Measurements from ENCODE around the gene RYR3. TPM values are rescaled to one million over a fixed set of nuclear protein-coding genes. Genes with fewer than 3 reads are reported as not detected.

RYR3 gene
- total RNA-seq, 1 donor from 2014 or later = 1.5 TPM

DNA sequence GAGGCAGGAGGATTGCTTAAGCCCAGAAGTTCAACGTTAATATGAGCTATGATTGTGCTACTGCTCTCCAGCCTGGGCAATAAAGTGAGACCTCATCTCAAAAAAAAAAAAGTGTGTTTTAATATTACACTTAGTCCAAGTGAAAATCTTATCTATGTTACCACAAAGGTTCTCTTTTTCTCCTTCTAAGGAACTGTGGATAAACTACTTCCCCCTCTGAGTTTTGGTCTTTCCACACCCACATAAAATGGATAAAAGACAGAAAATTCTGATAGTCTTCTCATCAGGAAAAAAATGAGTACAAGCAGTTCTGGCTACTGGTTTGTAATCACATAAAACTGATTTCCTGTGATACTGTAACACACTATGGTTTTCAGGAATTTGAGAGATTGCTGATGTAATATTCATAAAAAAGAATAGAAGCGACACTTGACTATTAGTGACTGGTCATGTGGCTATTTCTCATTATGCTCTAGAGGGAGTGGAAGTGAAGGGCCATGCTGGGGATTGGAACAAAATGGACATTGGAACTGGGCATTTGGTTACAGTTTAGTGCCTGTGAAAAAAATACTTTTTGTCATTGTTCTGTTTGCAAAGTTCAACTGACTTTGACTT lies 68.2 kb downstream of the RYR3 start:
- Histone ChIP-seq H3K27ac (ENCODE audit: low read depth, low read length) (no peak overlapping the region), H3K79me2 (ENCODE audit: insufficient read depth, low read length) (no peaks in the 10 kb centered on the region), H3K9ac (ENCODE audit: low read length) (no peak overlapping the region), H2AFZ (ENCODE audit: low read depth, low read length) (no peak overlapping the region), H4K20me1 (ENCODE audit: insufficient read depth, low read length) (no peaks in the 10 kb centered on the region), H3K4me2 (ENCODE audit: low read length) (no peak overlapping the region), H3K27me3 (ENCODE audit: insufficient read depth, low read length) (no peaks in the 10 kb centered on the region), H3K36me3 (ENCODE audit: insufficient read depth, low read length) (no peaks in the 10 kb centered on the region), H3K9me3 (ENCODE audit: insufficient read depth, low read depth, low read length) (no peaks in the 10 kb centered on the region), H3K4me3 (ENCODE audit: insufficient read depth, low read depth, low read length) (no peak overlapping the region), H3K4me1 (ENCODE audit: insufficient read depth, low read length) (no peaks in the 10 kb centered on the region)
- no peak overlapping the region for H3K4me3 Mint-ChIP-seq (ENCODE audit: unreplicated experiment)
- TF ChIP-seq, protein P1, sequence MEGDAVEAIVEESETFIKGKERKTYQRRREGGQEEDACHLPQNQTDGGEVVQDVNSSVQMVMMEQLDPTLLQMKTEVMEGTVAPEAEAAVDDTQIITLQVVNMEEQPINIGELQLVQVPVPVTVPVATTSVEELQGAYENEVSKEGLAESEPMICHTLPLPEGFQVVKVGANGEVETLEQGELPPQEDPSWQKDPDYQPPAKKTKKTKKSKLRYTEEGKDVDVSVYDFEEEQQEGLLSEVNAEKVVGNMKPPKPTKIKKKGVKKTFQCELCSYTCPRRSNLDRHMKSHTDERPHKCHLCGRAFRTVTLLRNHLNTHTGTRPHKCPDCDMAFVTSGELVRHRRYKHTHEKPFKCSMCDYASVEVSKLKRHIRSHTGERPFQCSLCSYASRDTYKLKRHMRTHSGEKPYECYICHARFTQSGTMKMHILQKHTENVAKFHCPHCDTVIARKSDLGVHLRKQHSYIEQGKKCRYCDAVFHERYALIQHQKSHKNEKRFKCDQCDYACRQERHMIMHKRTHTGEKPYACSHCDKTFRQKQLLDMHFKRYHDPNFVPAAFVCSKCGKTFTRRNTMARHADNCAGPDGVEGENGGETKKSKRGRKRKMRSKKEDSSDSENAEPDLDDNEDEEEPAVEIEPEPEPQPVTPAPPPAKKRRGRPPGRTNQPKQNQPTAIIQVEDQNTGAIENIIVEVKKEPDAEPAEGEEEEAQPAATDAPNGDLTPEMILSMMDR (IDR thresholded peaks at IDR 0.05; ENCODE audit: insufficient read depth, low read depth, low read length) = no peak
- no peak for TF ChIP-seq EZH2 (IDR thresholded peaks at IDR 0.05; ENCODE audit: insufficient read depth, low read length)
- H3K27me3 Mint-ChIP-seq (ENCODE audit: low read depth, unreplicated experiment) = peaks cover 10% of the 10 kb centered on the region
- H3K9me3 Mint-ChIP-seq (ENCODE audit: unreplicated experiment) = no peaks in the 10 kb centered on the region
- DNase-seq (ENCODE audit: low read depth) (no peak), FAIRE-seq (no peak)
- peaks cover 2% of the 10 kb centered on the region for H3K4me1 Mint-ChIP-seq (ENCODE audit: low read depth, unreplicated experiment)
- no peak overlapping the region for H3K27ac Mint-ChIP-seq (ENCODE audit: unreplicated experiment)
- H3K36me3 Mint-ChIP-seq (ENCODE audit: low read depth, unreplicated experiment) = no peaks in the 10 kb centered on the region

DNA sequence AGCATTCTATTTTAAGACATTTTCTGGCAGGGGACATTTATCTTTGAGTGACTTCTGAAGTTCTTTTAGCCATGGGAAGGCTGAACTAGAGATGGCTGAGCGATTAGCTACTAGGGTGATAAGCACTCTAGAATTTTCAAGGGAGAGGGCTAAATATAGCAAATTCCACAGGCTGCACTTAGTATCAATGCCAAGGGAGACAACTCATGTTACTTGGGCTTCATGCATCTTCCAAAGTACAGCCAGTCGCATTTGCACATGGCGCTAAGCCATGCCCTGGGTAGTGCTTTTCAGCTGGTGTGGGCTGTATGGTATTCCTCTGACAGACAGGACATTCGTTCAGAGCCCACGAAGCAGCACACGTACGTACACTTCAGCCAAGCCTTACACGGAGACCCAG lies 69.6 kb downstream of the RYR3 start:
- Histone ChIP-seq H3K4me2 (ENCODE audit: low read length) (no peak overlapping the region), H3K27me3 (ENCODE audit: insufficient read depth, low read length) (no peaks in the 10 kb centered on the region), H2AFZ (ENCODE audit: low read depth, low read length) (no peak overlapping the region), H3K4me1 (ENCODE audit: insufficient read depth, low read length) (no peaks in the 10 kb centered on the region), H3K9me3 (ENCODE audit: insufficient read depth, low read depth, low read length) (no peaks in the 10 kb centered on the region), H3K9ac (ENCODE audit: low read length) (no peak overlapping the region), H4K20me1 (ENCODE audit: insufficient read depth, low read length) (no peaks in the 10 kb centered on the region), H3K36me3 (ENCODE audit: insufficient read depth, low read length) (no peaks in the 10 kb centered on the region), H3K4me3 (ENCODE audit: insufficient read depth, low read depth, low read length) (no peak overlapping the region), H3K27ac (ENCODE audit: low read depth, low read length) (no peak overlapping the region), H3K79me2 (ENCODE audit: insufficient read depth, low read length) (no peaks in the 10 kb centered on the region)
- peaks cover 2% of the 10 kb centered on the region for H3K4me1 Mint-ChIP-seq (ENCODE audit: low read depth, unreplicated experiment)
- no peak for DNase-seq (ENCODE audit: low read depth)
- H3K27ac Mint-ChIP-seq (ENCODE audit: unreplicated experiment) = no peak overlapping the region
- no peaks in the 10 kb centered on the region for H3K9me3 Mint-ChIP-seq (ENCODE audit: unreplicated experiment)
- TF ChIP-seq, protein P1 (IDR thresholded peaks at IDR 0.05; ENCODE audit: insufficient read depth, low read depth, low read length) = no peak
- TF ChIP-seq EZH2 (IDR thresholded peaks at IDR 0.05; ENCODE audit: insufficient read depth, low read length) = no peak
- FAIRE-seq = no peak
- H3K4me3 Mint-ChIP-seq (ENCODE audit: unreplicated experiment) = no peak overlapping the region
- H3K36me3 Mint-ChIP-seq (ENCODE audit: low read depth, unreplicated experiment) = no peaks in the 10 kb centered on the region
- peaks cover 10% of the 10 kb centered on the region for H3K27me3 Mint-ChIP-seq (ENCODE audit: low read depth, unreplicated experiment)

DNA sequence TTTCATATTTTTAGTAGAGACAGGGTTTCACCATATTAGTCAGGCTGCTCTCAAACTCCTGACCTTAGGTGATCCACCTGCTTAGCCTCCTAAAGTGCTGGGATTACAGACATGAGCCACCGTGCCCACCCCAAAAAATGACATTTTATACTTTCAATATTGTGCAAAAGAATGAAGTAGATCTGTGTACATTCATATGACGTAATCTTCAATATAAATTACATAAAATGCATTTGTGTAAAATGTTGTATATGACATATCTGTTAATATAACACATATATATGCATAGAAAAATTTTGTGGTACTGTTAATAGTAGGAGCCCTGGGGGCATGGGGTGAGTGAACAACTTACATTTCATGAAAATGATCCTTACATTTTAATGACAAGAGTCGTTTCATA lies 71.7 kb downstream of the RYR3 start:
- no peaks in the 10 kb centered on the region for H3K9me3 ChIP-seq (ENCODE audit: insufficient read depth, low read depth, low read length)
- H3K4me3 ChIP-seq (ENCODE audit: insufficient read depth, low read depth, low read length) = no peak overlapping the region
- no peak overlapping the region for H3K4me3 Mint-ChIP-seq (ENCODE audit: unreplicated experiment)
- H3K36me3 Mint-ChIP-seq (ENCODE audit: low read depth, unreplicated experiment) = no peaks in the 10 kb centered on the region
- H3K27ac ChIP-seq (ENCODE audit: low read depth, low read length) = no peak overlapping the region
- H4K20me1 ChIP-seq (ENCODE audit: insufficient read depth, low read length) = no peaks in the 10 kb centered on the region
- H3K9me3 Mint-ChIP-seq (ENCODE audit: unreplicated experiment) = no peaks in the 10 kb centered on the region
- H3K27me3 ChIP-seq (ENCODE audit: insufficient read depth, low read length) = no peaks in the 10 kb centered on the region
- peaks cover 10% of the 10 kb centered on the region for H3K27me3 Mint-ChIP-seq (ENCODE audit: low read depth, unreplicated experiment)
- no peak overlapping the region for H3K4me2 ChIP-seq (ENCODE audit: low read length)
- DNase-seq (ENCODE audit: low read depth) (no peak), FAIRE-seq (no peak)
- H3K27ac Mint-ChIP-seq (ENCODE audit: unreplicated experiment) = no peak overlapping the region
- no peak overlapping the region for H2AFZ ChIP-seq (ENCODE audit: low read depth, low read length)
- H3K79me2 ChIP-seq (ENCODE audit: insufficient read depth, low read length) = no peaks in the 10 kb centered on the region
- H3K9ac ChIP-seq (ENCODE audit: low read length) = no peak overlapping the region
- TF ChIP-seq, protein P1 (IDR thresholded peaks at IDR 0.05; ENCODE audit: insufficient read depth, low read depth, low read length) = no peak
- TF ChIP-seq EZH2 (IDR thresholded peaks at IDR 0.05; ENCODE audit: insufficient read depth, low read length) = no peak
- H3K4me1 Mint-ChIP-seq (ENCODE audit: low read depth, unreplicated experiment) = peaks cover 2% of the 10 kb centered on the region
- no peaks in the 10 kb centered on the region for H3K4me1 ChIP-seq (ENCODE audit: insufficient read depth, low read length)
- H3K36me3 ChIP-seq (ENCODE audit: insufficient read depth, low read length) = no peaks in the 10 kb centered on the region

Measured in astrocyte (in vitro differentiated cells and primary cell).